ENCODE data around the gene KCNK17. TPM values are rescaled to one million over a fixed set of nuclear protein-coding genes. Genes with fewer than 3 reads are reported as not detected.

The KCNK17 gene
- total RNA-seq, 1 experiment from 2014 or later: not detected

GRCh38 chr6:39335780-39336545 lies 21.7 kb upstream of the KCNK17 start:
- DNase-seq (ENCODE audit: low read depth): peak; percentile 49

- no peak for DNase-seq (ENCODE audit: low read depth)
These were observed 19.6 kb upstream of the KCNK17 start for GRCh38 chr6:39333644-39334438.

- DNase-seq (ENCODE audit: low read depth): no peak
These were observed 16.3 kb upstream of the KCNK17 start for GRCh38 chr6:39330476-39330875.

GRCh38 chr6:39330057-39330456 lies 15.8 kb upstream of the KCNK17 start:
- DNase-seq (ENCODE audit: low read depth): no peak

- no peak for DNase-seq (ENCODE audit: low read depth)
These were observed 13.8 kb upstream of the KCNK17 start for GRCh38 chr6:39328066-39328465.

- DNase-seq (ENCODE audit: low read depth): no peak
These were observed 13.3 kb upstream of the KCNK17 start for GRCh38 chr6:39327507-39327906.

GRCh38 chr6:39322306-39322850 lies 8.2 kb upstream of the KCNK17 start, which contains the start of gene KCNK16:
Gene KCNK16, minus strand, starts transcription at chr6:39322702. Its CDS starts 162 bp downstream, at chr6:39322540.
- no peak for DNase-seq (ENCODE audit: low read depth)

- DNase-seq (ENCODE audit: low read depth): no peak
These were observed 7.5 kb upstream of the KCNK17 start for GRCh38 chr6:39321761-39322160.

- DNase-seq (ENCODE audit: low read depth): no peak
These were observed 6.3 kb upstream of the KCNK17 start for GRCh38 chr6:39320363-39320984.

- no peak for DNase-seq (ENCODE audit: low read depth)
These were observed 5.6 kb upstream of the KCNK17 start for GRCh38 chr6:39319621-39320362.

GRCh38 chr6:39317256-39317655 lies 3.0 kb upstream of the KCNK17 start:
- DNase-seq (ENCODE audit: low read depth): no peak

GRCh38 chr6:39313526-39314272 lies 520 bp downstream of the KCNK17 start:
- DNase-seq (ENCODE audit: low read depth): no peak

- no peak for DNase-seq (ENCODE audit: low read depth)
These were observed 1.2 kb downstream of the KCNK17 start for GRCh38 chr6:39312912-39313525.

GRCh38 chr6:39310542-39310941 lies 3.7 kb downstream of the KCNK17 start:
- no peak for DNase-seq (ENCODE audit: low read depth)

GRCh38 chr6:39309942-39310531 lies 4.2 kb downstream of the KCNK17 start:
- peak; percentile 80 for DNase-seq (ENCODE audit: low read depth)

GRCh38 chr6:39307462-39307861 lies 6.8 kb downstream of the KCNK17 start:
- DNase-seq (ENCODE audit: low read depth): no peak

GRCh38 chr6:39304951-39305350 lies 9.3 kb downstream of the KCNK17 start:
- DNase-seq (ENCODE audit: low read depth): no peak

- no peak for DNase-seq (ENCODE audit: low read depth)
These were observed 10.6 kb downstream of the KCNK17 start for GRCh38 chr6:39303425-39304153.
